22Rv1 (cell line): ENCODE results near the gene KCNK2.

Experiments used
- H3K27ac ChIP-seq: fragments of 450-650 bp; 2 replicates; pipeline ENCODE4 v1.5.1; 2017
- CTCF ChIP-seq: fragments of 450-650 bp; IDR thresholded peaks from 2 replicates; pipeline ENCODE4 v1.5.1; 2017; ENCODE audit warnings: mild to moderate bottlenecking
- ZFX ChIP-seq: fragments of 450-650 bp; IDR thresholded peaks from 2 replicates; pipeline ENCODE4 v1.6.1; 2017; ENCODE audit warnings: antibody characterized with exemption, borderline replicate concordance

The KCNK2 gene

GRCh38 chr1:215250913-215251312, 168.4 kb downstream of the KCNK2 start:
- TF ChIP-seq ZFX: no peak
- no peak for TF ChIP-seq CTCF
- no peak overlapping the region for H3K27ac ChIP-seq

DNA sequence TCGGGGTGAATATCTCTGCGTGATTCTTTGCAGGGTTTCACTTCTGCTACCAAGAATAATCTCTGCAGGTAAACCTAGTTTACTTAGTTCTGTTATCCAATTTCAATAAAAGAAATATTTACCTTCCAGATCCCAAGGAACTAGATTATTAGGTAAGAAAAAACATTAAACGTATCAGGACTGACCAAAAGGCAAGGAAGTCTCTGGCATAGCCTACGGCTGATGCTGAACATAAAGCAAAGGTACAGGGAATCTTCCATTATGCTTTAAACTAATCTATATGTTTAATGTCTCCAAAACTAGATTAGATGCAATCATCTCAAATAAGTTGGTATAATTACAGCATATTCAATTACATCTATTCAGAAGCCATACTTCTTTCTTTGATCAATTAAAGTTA, 168.9 kb downstream of the KCNK2 start:
- no peak for TF ChIP-seq ZFX
- no peak for TF ChIP-seq CTCF
- H3K27ac ChIP-seq: no peak overlapping the region

GRCh38 chr1:215252164-215252563, 169.6 kb downstream of the KCNK2 start:
- TF ChIP-seq CTCF (no peak), ZFX (no peak)
- no peak overlapping the region for H3K27ac ChIP-seq

- no peak for TF ChIP-seq CTCF
- no peak for TF ChIP-seq ZFX
- H3K27ac ChIP-seq: no peak overlapping the region
Measured at GRCh38 chr1:215256936-215257679, 174.6 kb downstream of the KCNK2 start.

- no peak overlapping the region for H3K27ac ChIP-seq
- TF ChIP-seq ZFX: no peak
- TF ChIP-seq CTCF: no peak
Measured at GRCh38 chr1:215260711-215261110, 178.2 kb downstream of the KCNK2 start.

- no peak overlapping the region for H3K27ac ChIP-seq
- TF ChIP-seq CTCF (no peak), ZFX (no peak)
Measured at GRCh38 chr1:215262106-215262505, 179.6 kb downstream of the KCNK2 start.

- H3K27ac ChIP-seq: no peak overlapping the region
- TF ChIP-seq CTCF (no peak), ZFX (no peak)
Measured at GRCh38 chr1:215263636-215264035, 181.1 kb downstream of the KCNK2 start.
